Measurements from ENCODE around the gene GALM.

DNA sequence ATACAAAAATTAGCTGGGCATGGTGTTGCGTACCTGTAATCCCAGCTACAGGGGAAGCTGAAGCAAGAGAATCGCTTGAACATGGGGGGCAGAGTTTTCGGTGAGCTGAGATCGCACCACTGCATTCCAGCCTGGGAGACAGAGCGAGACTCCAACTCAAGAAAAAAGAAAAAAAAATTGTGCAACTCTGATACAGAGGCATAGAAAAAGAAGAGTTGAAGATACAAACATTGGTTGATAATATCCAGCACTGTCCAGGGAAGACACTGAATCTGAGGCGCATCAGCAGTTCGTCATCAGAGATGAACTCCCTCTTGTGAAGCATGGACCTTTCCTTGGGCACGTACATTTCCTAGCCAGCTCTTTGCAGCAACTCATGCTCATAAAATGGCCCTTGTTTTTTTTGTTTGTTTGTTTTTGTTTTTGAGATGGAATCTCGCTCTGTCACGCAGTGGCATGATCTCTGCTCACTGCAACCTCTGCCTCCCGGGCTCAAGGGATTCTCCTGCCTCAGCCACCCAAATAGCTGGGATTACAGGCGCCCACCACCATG lies 16.7 kb upstream of the GALM start:
- no peak for TF ChIP-seq SMC3 (IDR thresholded peaks at IDR 0.05)
- TF ChIP-seq JUNB (IDR thresholded peaks at IDR 0.05) = no peak
- no peak for TF ChIP-seq KDM5A (IDR thresholded peaks at IDR 0.05)
- TF ChIP-seq, protein P1, sequence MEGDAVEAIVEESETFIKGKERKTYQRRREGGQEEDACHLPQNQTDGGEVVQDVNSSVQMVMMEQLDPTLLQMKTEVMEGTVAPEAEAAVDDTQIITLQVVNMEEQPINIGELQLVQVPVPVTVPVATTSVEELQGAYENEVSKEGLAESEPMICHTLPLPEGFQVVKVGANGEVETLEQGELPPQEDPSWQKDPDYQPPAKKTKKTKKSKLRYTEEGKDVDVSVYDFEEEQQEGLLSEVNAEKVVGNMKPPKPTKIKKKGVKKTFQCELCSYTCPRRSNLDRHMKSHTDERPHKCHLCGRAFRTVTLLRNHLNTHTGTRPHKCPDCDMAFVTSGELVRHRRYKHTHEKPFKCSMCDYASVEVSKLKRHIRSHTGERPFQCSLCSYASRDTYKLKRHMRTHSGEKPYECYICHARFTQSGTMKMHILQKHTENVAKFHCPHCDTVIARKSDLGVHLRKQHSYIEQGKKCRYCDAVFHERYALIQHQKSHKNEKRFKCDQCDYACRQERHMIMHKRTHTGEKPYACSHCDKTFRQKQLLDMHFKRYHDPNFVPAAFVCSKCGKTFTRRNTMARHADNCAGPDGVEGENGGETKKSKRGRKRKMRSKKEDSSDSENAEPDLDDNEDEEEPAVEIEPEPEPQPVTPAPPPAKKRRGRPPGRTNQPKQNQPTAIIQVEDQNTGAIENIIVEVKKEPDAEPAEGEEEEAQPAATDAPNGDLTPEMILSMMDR (IDR thresholded peaks at IDR 0.05) = no peak
- no peak for TF ChIP-seq ESRRA (IDR thresholded peaks at IDR 0.05; ENCODE audit: borderline replicate concordance, low read length)
- no peak for TF ChIP-seq JUN (IDR thresholded peaks at IDR 0.05)
- no peak for TF ChIP-seq EP300 (IDR thresholded peaks at IDR 0.05)
- TF ChIP-seq, protein P2, sequence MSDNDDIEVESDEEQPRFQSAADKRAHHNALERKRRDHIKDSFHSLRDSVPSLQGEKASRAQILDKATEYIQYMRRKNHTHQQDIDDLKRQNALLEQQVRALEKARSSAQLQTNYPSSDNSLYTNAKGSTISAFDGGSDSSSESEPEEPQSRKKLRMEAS (IDR thresholded peaks at IDR 0.05) = no peak
- no peak for TF ChIP-seq RAD21 (conservative IDR thresholded peaks at IDR 0.05 in 1 of 2, IDR thresholded peaks at IDR 0.05 in 1 of 2)
- TF ChIP-seq BHLHE40 (IDR thresholded peaks at IDR 0.05; ENCODE audit: low read depth, low read length) = no peak
- TF ChIP-seq POLR2AphosphoS2 (conservative IDR thresholded peaks at IDR 0.05; ENCODE audit: low read length) = no peak
- TF ChIP-seq USF2 (IDR thresholded peaks at IDR 0.05) = no peak
